ENCODE results near the gene RYR1.
"Not testable (repeated sequence)": the region's sequence is repeated elsewhere in the genome, so short reads cannot be mapped to it uniquely, and the experiment has no call there.

RYR1 gene

GRCh38 chr19:38490861-38491260 is 57.4 kb downstream of the RYR1 start:
- TF ChIP-seq CTCF (IDR thresholded peaks at IDR 0.05; ENCODE audit: low read length, missing control alignments), result no peak
- DNase-seq (ENCODE audit: low read depth), result no peak
- H3K4me3 ChIP-seq (replicated peaks; ENCODE audit: low read depth, low read length), result no peak overlapping the region

- H3K4me3 ChIP-seq (replicated peaks; ENCODE audit: low read depth, low read length), result no peak overlapping the region
- no peak for TF ChIP-seq CTCF (IDR thresholded peaks at IDR 0.05; ENCODE audit: low read length, missing control alignments)
- no peak for DNase-seq (ENCODE audit: low read depth)
Measured at GRCh38 chr19:38492181-38492813, 58.8 kb downstream of the RYR1 start.

- no peak for TF ChIP-seq CTCF (IDR thresholded peaks at IDR 0.05; ENCODE audit: low read length, missing control alignments)
- H3K4me3 ChIP-seq (replicated peaks; ENCODE audit: low read depth, low read length), result no peak overlapping the region
- no peak for DNase-seq (ENCODE audit: low read depth)
Measured at GRCh38 chr19:38494379-38494778, 60.9 kb downstream of the RYR1 start.

GRCh38 chr19:38495375-38495774 is 61.9 kb downstream of the RYR1 start:
- H3K4me3 ChIP-seq (replicated peaks; ENCODE audit: low read depth, low read length); DNase-seq (ENCODE audit: low read depth): not testable (repeated sequence)

- no peak for DNase-seq (ENCODE audit: low read depth)
- TF ChIP-seq CTCF (IDR thresholded peaks at IDR 0.05; ENCODE audit: low read length, missing control alignments), result no peak
Measured at GRCh38 chr19:38496116-38496515, 62.6 kb downstream of the RYR1 start.

GRCh38 chr19:38496603-38497487 is 63.4 kb downstream of the RYR1 start:
- no peak overlapping the region for H3K4me3 ChIP-seq (replicated peaks; ENCODE audit: low read depth, low read length)
- DNase-seq (ENCODE audit: low read depth), result no peak
- TF ChIP-seq CTCF (IDR thresholded peaks at IDR 0.05; ENCODE audit: low read length, missing control alignments), result no peak

More at GRCh38 chr19:38496116-38496515, 62.6 kb downstream of the RYR1 start:
- no peak overlapping the region for H3K4me3 ChIP-seq (replicated peaks; ENCODE audit: low read depth, low read length)

GRCh38 chr19:38497907-38498306 is 64.4 kb downstream of the RYR1 start:
- TF ChIP-seq CTCF (IDR thresholded peaks at IDR 0.05; ENCODE audit: low read length, missing control alignments), result no peak
- no peak for DNase-seq (ENCODE audit: low read depth)
- H3K4me3 ChIP-seq (replicated peaks; ENCODE audit: low read depth, low read length), result no peak overlapping the region
